GM23248 (cell line): ENCODE data around the gene KRT26. TPM values are rescaled to one million over a fixed set of nuclear protein-coding genes. Genes with fewer than 3 reads are reported as not detected.

Source experiments
- DNase-seq: peaks from one replicate; pipeline ENCODE4 v3.0.0-alpha.2; 2015
- H2AFZ ChIP-seq: fragments of 200-600 bp; sonication (generic); 2 replicates; pipeline ENCODE4 v1.6.1; 2016; ENCODE audit warnings: antibody characterized with exemption
- H3F3A ChIP-seq: fragments of 200-600 bp; sonication (generic); 2 replicates; pipeline ENCODE4 v1.6.1; 2016; ENCODE audit warnings: mild to moderate bottlenecking, antibody characterized with exemption, mixed run types; ENCODE audit not compliant: insufficient read depth
- H3K27ac ChIP-seq: fragments of 200-600 bp; sonication (generic); 2 replicates; pipeline ENCODE4 v1.5.1; 2016; ENCODE audit warnings: mild to moderate bottlenecking
- H3K27me3 ChIP-seq: fragments of 200-600 bp; sonication (generic); replicated peaks from 2 replicates; pipeline ENCODE4 v1.6.1; 2016; ENCODE audit warnings: mild to moderate bottlenecking; ENCODE audit not compliant: insufficient read depth
- H3K36me3 ChIP-seq: fragments of 200-600 bp; sonication (generic); 2 replicates; pipeline ENCODE4 v1.6.1; 2016; ENCODE audit warnings: low read depth, mild to moderate bottlenecking
- H3K4me1 ChIP-seq: fragments of 200-600 bp; sonication (generic); 2 replicates; pipeline ENCODE4 v1.6.1; 2016; ENCODE audit warnings: mild to moderate bottlenecking; ENCODE audit not compliant: insufficient read depth
- H3K4me2 ChIP-seq: fragments of 200-600 bp; sonication (generic); one replicate; pipeline ENCODE4 v1.6.1; 2016; ENCODE audit warnings: mild to moderate bottlenecking; ENCODE audit not compliant: unreplicated experiment
- H3K4me3 ChIP-seq: fragments of 200-600 bp; sonication (generic); 2 replicates; pipeline ENCODE4 v1.5.1; 2016; ENCODE audit warnings: mild to moderate bottlenecking
- H3K79me2 ChIP-seq: fragments of 200-600 bp; sonication (generic); 2 replicates; pipeline ENCODE4 v1.6.1; 2016; ENCODE audit warnings: mild to moderate bottlenecking; ENCODE audit not compliant: insufficient read depth
- H3K9ac ChIP-seq: fragments of 200-600 bp; sonication (generic); 2 replicates; pipeline ENCODE4 v1.6.1; 2016; ENCODE audit warnings: mild to moderate bottlenecking
- H3K9me2 ChIP-seq: fragments of 200-600 bp; sonication (generic); 2 replicates; pipeline ENCODE4 v1.6.1; 2016; ENCODE audit warnings: mixed run types, mild to moderate bottlenecking, moderate library complexity; ENCODE audit not compliant: insufficient read depth
- H3K9me3 ChIP-seq: fragments of 200-600 bp; sonication (generic); one replicate; pipeline ENCODE4 v1.6.1; 2017; ENCODE audit warnings: low read depth
- H4K20me1 ChIP-seq: fragments of 200-600 bp; sonication (generic); 2 replicates; pipeline ENCODE4 v1.6.0; 2016; ENCODE audit not compliant: insufficient read depth
- EZH2 ChIP-seq: fragments of 200-600 bp; sonication (generic); IDR thresholded peaks from 2 replicates; pipeline ENCODE4 v1.6.1; 2018; ENCODE audit warnings: antibody characterized with exemption, mild to moderate bottlenecking; ENCODE audit not compliant: insufficient read depth, poor library complexity, severe bottlenecking
- EZH2phosphoT487 ChIP-seq: fragments of 200-600 bp; sonication (generic); IDR thresholded peaks from 2 replicates; pipeline ENCODE4 v1.6.1; 2018; ENCODE audit warnings: antibody characterized with exemption, moderate library complexity, mild to moderate bottlenecking, low read depth; ENCODE audit not compliant: insufficient read depth
- WGBS, 2 experiments: methylation state at CpG; one replicate each; pipeline ENCODE4 v1.1.6; 2015 to 2017; ENCODE audit warnings: low lambda C conversion rate in 2 of 2, low coverage in 1 of 2; ENCODE audit errors: missing lambda C conversion rate in 2 of 2; 5-methylcytosine and 5-hydroxymethylcytosine counted together
- in situ Hi-C: fragments of 300-500 bp; cut with MboI; formaldehyde crosslinking; loops from 2 replicates; pipeline ENCODE4 v1.15.0; 2020
- polyA plus RNA-seq: library from polyadenylated mRNA; unstranded; fragments of >200 nt; fragmentation: Nextera tagmentation; extraction: Ambion mirVana; gene quantifications from 2 replicates; pipeline ENCODE4 v1.2.1, GENCODE V29; 2016
- total RNA-seq: library from RNA; depleted of rRNA; stranded (reverse); fragments of >200 nt; shearing (Covaris generic); gene quantifications from 2 replicates; pipeline ENCODE4 v1.2.3, GENCODE V29; 2014; rRNA removed

KRT26 gene
- total and polyA plus RNA-seq, 2 experiments from 2014 or later = not detected

DNA sequence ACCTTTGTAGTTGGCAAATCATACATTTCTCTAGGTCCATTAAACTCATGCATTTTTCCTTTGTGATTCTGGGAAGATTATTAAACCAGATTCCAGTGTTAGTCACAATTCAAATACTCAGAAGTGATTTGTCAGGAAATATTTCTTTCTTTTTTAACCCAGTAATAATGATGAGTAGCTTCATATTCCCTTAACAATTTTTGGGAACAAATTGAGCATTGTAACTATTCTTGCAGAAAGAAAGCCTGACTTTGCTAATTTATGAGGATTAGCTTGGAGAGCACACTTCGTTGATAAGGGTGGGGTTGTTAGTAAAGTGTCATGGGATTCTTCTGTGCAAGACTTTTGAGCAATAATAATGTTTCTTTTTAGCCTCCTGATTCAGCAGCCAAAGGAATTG lies 49.8 kb downstream of the KRT26 start:
- Histone ChIP-seq H3K79me2 (no peaks in the 10 kb centered on the region), H3K27ac (no peak overlapping the region), H3K4me2 (no peak overlapping the region), H3K9me3 (no peaks in the 10 kb centered on the region), H3K9me2 (no peaks in the 10 kb centered on the region), H3F3A (no peaks in the 10 kb centered on the region), H3K27me3 (peaks cover 39% of the 10 kb centered on the region), H2AFZ (no peak overlapping the region), H3K36me3 (no peaks in the 10 kb centered on the region), H3K4me1 (no peaks in the 10 kb centered on the region), H3K4me3 (no peak overlapping the region), H3K9ac (no peak overlapping the region), H4K20me1 (no peaks in the 10 kb centered on the region)
- no peak for TF ChIP-seq EZH2
- no peak for TF ChIP-seq EZH2phosphoT487
- in situ Hi-C loops = no loop called here
- WGBS, 2 experiments = 0 to 8% methylated on average over 1 of the region's 1 CpG
- DNase-seq = peak; percentile 14

DNA sequence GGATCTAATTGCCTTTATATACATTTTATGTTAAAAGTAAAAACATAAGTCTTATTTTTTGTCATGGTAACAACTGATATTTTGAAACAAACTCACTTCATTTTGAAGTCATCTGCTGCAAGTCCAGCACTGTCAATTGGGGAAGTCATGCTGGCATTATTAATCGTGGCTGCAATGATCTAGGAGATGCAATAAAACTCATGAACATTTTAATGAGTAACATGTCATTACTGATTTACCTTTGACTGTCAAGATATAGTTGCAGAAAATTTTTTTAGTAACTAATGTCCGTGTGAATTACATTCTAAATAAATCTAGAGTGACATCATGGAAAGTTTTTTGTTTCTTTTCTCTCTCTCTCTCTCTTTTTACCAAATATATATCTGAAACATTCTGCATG lies 51.1 kb downstream of the KRT26 start:
- H3K27me3 ChIP-seq = peaks cover 48% of the 10 kb centered on the region
- no peaks in the 10 kb centered on the region for H3F3A ChIP-seq
- H2AFZ ChIP-seq = no peak overlapping the region
- no peaks in the 10 kb centered on the region for H3K9me3 ChIP-seq
- WGBS, 2 experiments = 17 to 19% methylated on average over 2 of the region's 2 CpGs
- H3K9ac ChIP-seq = no peak overlapping the region
- no peaks in the 10 kb centered on the region for H4K20me1 ChIP-seq
- H3K27ac ChIP-seq = no peak overlapping the region
- H3K9me2 ChIP-seq = no peaks in the 10 kb centered on the region
- in situ Hi-C loops = no loop called here
- no peak for DNase-seq
- H3K4me1 ChIP-seq = no peaks in the 10 kb centered on the region
- TF ChIP-seq EZH2phosphoT487 (no peak), EZH2 (no peak)
- no peaks in the 10 kb centered on the region for H3K36me3 ChIP-seq
- no peak overlapping the region for H3K4me2 ChIP-seq
- no peak overlapping the region for H3K4me3 ChIP-seq
- no peaks in the 10 kb centered on the region for H3K79me2 ChIP-seq

DNA sequence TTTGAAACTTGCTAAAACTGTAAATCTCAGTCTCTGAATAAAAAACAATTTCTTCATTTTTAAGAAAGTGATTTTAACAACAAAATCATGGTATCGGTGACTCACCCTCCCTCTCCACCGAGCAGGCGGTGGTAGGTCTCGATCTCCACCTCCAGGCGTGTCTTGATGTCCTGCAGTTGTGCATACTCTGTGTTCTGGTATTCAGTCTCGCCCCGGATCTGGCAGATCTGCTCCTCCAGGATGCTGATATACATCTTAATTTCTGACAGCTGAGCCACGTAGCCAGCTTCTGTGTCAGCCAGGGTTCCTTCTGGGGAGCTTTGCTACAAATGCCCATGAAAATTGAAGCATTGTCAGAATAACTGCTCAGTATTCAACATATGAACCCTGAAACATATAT lies 53.1 kb downstream of the KRT26 start:
- Histone ChIP-seq H3K4me1 (no peaks in the 10 kb centered on the region), H3K9me2 (no peaks in the 10 kb centered on the region), H3F3A (no peaks in the 10 kb centered on the region), H3K9me3 (no peaks in the 10 kb centered on the region), H2AFZ (no peak overlapping the region), H3K36me3 (no peaks in the 10 kb centered on the region), H3K4me3 (no peak overlapping the region), H3K27me3 (peaks cover 58% of the 10 kb centered on the region), H3K27ac (no peak overlapping the region), H3K4me2 (no peak overlapping the region), H4K20me1 (no peaks in the 10 kb centered on the region), H3K79me2 (no peaks in the 10 kb centered on the region), H3K9ac (no peak overlapping the region)
- no peak for DNase-seq
- no peak for TF ChIP-seq EZH2
- no peak for TF ChIP-seq EZH2phosphoT487
- in situ Hi-C loops = no loop called here
- 35 to 42% methylated on average over 8 of the region's 8 CpGs for WGBS, 2 experiments

DNA sequence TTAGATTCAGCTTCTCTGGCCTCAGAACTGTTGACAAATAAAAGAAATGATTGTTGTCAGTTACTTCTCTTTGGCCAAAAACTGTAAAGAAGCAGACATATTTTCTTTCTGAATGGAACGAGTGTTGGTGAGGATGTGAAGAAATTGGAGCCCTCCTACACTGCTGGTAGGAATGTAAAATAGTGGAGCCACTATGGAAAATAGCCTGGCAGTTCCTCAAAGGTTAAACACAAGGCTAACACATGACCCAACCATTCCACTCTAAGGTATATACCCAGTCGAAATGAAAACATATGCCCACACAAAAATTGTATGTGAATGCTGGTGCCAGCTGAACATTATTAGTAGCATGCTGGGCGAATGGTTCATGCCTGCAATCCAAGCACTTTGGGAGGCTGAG lies 54.2 kb downstream of the KRT26 start:
- Histone ChIP-seq H3K27me3 (peaks cover 58% of the 10 kb centered on the region), H3K79me2 (no peaks in the 10 kb centered on the region), H4K20me1 (no peaks in the 10 kb centered on the region), H3K27ac (no peak overlapping the region), H3K9me2 (no peaks in the 10 kb centered on the region), H3K4me3 (no peak overlapping the region), H3K36me3 (no peaks in the 10 kb centered on the region), H3K4me2 (no peak overlapping the region), H3K9ac (no peak overlapping the region), H3F3A (no peaks in the 10 kb centered on the region), H2AFZ (no peak overlapping the region), H3K9me3 (no peaks in the 10 kb centered on the region), H3K4me1 (no peaks in the 10 kb centered on the region)
- TF ChIP-seq EZH2 = no peak
- in situ Hi-C loops = no loop called here
- 31 to 33% methylated on average over 3 of the region's 3 CpGs for WGBS, 2 experiments
- DNase-seq = no peak

Other genes with a start within 250 kb of the KRT26 start
- not detected in 2 replicates for gene CCR7, start 206.7 kb downstream of the KRT26 start, total RNA-seq
- gene CCR7, start 206.7 kb downstream of the KRT26 start, polyA plus RNA-seq = 0.68 and 1.2 TPM in 2 replicates
- gene SMARCE1, start 124.4 kb downstream of the KRT26 start, total RNA-seq = 67.4 and 75.8 TPM in 2 replicates
- 133 and 144 TPM in 2 replicates for gene SMARCE1, start 124.4 kb downstream of the KRT26 start, polyA plus RNA-seq
- gene KRT222, start 107.0 kb downstream of the KRT26 start, total RNA-seq = not detected in 2 replicates
- not detected in 2 replicates for gene KRT222, start 107.0 kb downstream of the KRT26 start, polyA plus RNA-seq
- gene KRT24, start 68.4 kb downstream of the KRT26 start, total RNA-seq = not detected in 2 replicates
- not detected in 2 replicates for gene KRT24, start 68.4 kb downstream of the KRT26 start, polyA plus RNA-seq
- not detected in 2 replicates for gene KRT25, start 16.9 kb downstream of the KRT26 start, total RNA-seq
- not detected in 2 replicates for gene KRT25, start 16.9 kb downstream of the KRT26 start, polyA plus RNA-seq
- not detected in 2 replicates for gene KRT27, start 10.3 kb upstream of the KRT26 start, total RNA-seq
- gene KRT27, start 10.3 kb upstream of the KRT26 start, polyA plus RNA-seq = not detected in 2 replicates
- gene KRT28, start 27.8 kb upstream of the KRT26 start, total RNA-seq = not detected in 2 replicates
- not detected in 2 replicates for gene KRT28, start 27.8 kb upstream of the KRT26 start, polyA plus RNA-seq
- 21.8 and 23.3 TPM in 2 replicates for gene KRT10, start 50.4 kb upstream of the KRT26 start, total RNA-seq
- gene KRT10, start 50.4 kb upstream of the KRT26 start, polyA plus RNA-seq = 141 and 145 TPM in 2 replicates
- gene KRT12, start 95.0 kb upstream of the KRT26 start, total RNA-seq = not detected in 2 replicates
- not detected in 2 replicates for gene KRT12, start 95.0 kb upstream of the KRT26 start, polyA plus RNA-seq
- gene KRT20, start 113.0 kb upstream of the KRT26 start, total RNA-seq = not detected in 2 replicates
- gene KRT20, start 113.0 kb upstream of the KRT26 start, polyA plus RNA-seq = not detected in 2 replicates
- gene KRT23, start 165.4 kb upstream of the KRT26 start, total RNA-seq = not detected in 2 replicates
- 0.13 TPM in 1 of 2 replicates, not detected in the other for gene KRT23, start 165.4 kb upstream of the KRT26 start, polyA plus RNA-seq
- gene KRT39, start 194.7 kb upstream of the KRT26 start, total RNA-seq = not detected in 2 replicates
- gene KRT39, start 194.7 kb upstream of the KRT26 start, polyA plus RNA-seq = not detected in 2 replicates
- not detected in 2 replicates for gene KRT40, start 212.1 kb upstream of the KRT26 start, total RNA-seq
- gene KRT40, start 212.1 kb upstream of the KRT26 start, polyA plus RNA-seq = not detected in 2 replicates
- gene KRTAP3-3, start 222.0 kb upstream of the KRT26 start, total RNA-seq = not detected in 2 replicates
- gene KRTAP3-3, start 222.0 kb upstream of the KRT26 start, polyA plus RNA-seq = not detected in 2 replicates
- gene KRTAP3-2, start 227.7 kb upstream of the KRT26 start, total RNA-seq = not detected in 2 replicates
- not detected in 2 replicates for gene KRTAP3-2, start 227.7 kb upstream of the KRT26 start, polyA plus RNA-seq
- gene KRTAP3-1, start 236.9 kb upstream of the KRT26 start, total RNA-seq = not detected in 2 replicates
- not detected in 2 replicates for gene KRTAP3-1, start 236.9 kb upstream of the KRT26 start, polyA plus RNA-seq